ENCODE results near the gene TAPT1. TPM values are rescaled to one million over a fixed set of nuclear protein-coding genes. Genes with fewer than 3 reads are reported as not detected.

The TAPT1 gene
- total and polyA plus RNA-seq, 2 donors (not counting 3 experiments of a cell fraction or from before 2014, with no cell fraction given) = 6.9 to 17.5 TPM

DNA sequence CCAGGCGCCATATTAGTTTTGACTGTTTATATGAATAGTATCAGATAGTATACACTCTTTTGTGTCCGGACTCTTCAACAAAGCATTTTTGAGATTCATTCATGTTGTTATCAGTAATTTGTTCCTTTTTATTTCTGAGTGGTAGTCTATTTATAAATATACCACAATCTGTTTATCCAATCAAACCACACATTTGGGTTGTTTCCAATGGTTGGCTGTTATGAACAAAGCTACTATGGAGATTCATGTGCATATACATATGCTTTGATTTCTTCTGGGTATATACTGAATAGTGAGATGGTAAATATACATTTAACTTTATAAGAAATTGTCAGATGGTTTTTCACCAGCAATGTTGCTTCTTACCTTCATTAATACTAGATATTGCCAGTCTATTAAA lies 36.8 kb upstream of the TAPT1 start:
- H3K4me3 ChIP-seq (replicated peaks in 1 of 3; ENCODE audit: insufficient read depth in 1 of 3, low read depth in 1 of 3, low read length in 3 of 3) = no peak overlapping the region
- DNase-seq (ENCODE audit: low read depth, low spot score) (no peak), FAIRE-seq (no peak)
- intact Hi-C loops (cut with micrococcal nuclease) (loop anchor here (10.0 kb wide), 1 partner anchor 788 kb away; no protein-coding TSS in a partner anchor), dilution Hi-C loops (cut with MboI; ENCODE audit: extremely low pct_ligation_motif_present, low sequenced_read_pairs) (no loop called here)
- TF ChIP-seq POLR2A (IDR thresholded peaks at IDR 0.05; ENCODE audit: low read depth, low read length) (no peak), FOS (IDR thresholded peaks at IDR 0.05; ENCODE audit: borderline replicate concordance, insufficient read depth, low read length) (no peak), POLR2AphosphoS5 (IDR thresholded peaks at IDR 0.05; ENCODE audit: insufficient read depth, low read depth, low read length) (no peak), EZH2 (IDR thresholded peaks at IDR 0.05; ENCODE audit: borderline replicate concordance, low read depth, low read length, severe bottlenecking) (no peak), GATA2 (IDR thresholded peaks at IDR 0.05; ENCODE audit: insufficient read depth, insufficient read length, low read depth, low read length) (no peak), MYC (IDR thresholded peaks at IDR 0.05; ENCODE audit: low read depth, low read length) (no peak), JUN (IDR thresholded peaks at IDR 0.05; ENCODE audit: borderline replicate concordance, insufficient read depth, insufficient read length, low read depth) (no peak)
- TF ChIP-seq, protein P1, sequence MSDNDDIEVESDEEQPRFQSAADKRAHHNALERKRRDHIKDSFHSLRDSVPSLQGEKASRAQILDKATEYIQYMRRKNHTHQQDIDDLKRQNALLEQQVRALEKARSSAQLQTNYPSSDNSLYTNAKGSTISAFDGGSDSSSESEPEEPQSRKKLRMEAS (IDR thresholded peaks at IDR 0.05; ENCODE audit: insufficient read depth, insufficient read length) = no peak
- TF ChIP-seq, protein P2, sequence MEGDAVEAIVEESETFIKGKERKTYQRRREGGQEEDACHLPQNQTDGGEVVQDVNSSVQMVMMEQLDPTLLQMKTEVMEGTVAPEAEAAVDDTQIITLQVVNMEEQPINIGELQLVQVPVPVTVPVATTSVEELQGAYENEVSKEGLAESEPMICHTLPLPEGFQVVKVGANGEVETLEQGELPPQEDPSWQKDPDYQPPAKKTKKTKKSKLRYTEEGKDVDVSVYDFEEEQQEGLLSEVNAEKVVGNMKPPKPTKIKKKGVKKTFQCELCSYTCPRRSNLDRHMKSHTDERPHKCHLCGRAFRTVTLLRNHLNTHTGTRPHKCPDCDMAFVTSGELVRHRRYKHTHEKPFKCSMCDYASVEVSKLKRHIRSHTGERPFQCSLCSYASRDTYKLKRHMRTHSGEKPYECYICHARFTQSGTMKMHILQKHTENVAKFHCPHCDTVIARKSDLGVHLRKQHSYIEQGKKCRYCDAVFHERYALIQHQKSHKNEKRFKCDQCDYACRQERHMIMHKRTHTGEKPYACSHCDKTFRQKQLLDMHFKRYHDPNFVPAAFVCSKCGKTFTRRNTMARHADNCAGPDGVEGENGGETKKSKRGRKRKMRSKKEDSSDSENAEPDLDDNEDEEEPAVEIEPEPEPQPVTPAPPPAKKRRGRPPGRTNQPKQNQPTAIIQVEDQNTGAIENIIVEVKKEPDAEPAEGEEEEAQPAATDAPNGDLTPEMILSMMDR (IDR thresholded peaks at IDR 0.05; ENCODE audit: extremely low read depth in 1 of 2, insufficient read depth in 1 of 2, low read depth in 1 of 2, low read length in 2 of 2) = no peak
- CTCF ChIA-PET = interaction anchor here (3.4 to 4.2 kb wide), 5 partner anchors 56 to 380 kb away, joined by 45 to 129 read pairs (median 58); partner anchors contain the start of gene FGFBP2
- no peaks in the 10 kb centered on the region for H3K9me1 ChIP-seq (replicated peaks; ENCODE audit: control insufficient read depth, extremely low read depth, insufficient read depth, low read length)
- no TSS peak for BruUV-seq (replicated peaks)
- H3K79me2 ChIP-seq (ENCODE audit: control insufficient read depth, insufficient read depth, low read length) = no peaks in the 10 kb centered on the region
- no peaks in the 10 kb centered on the region for H4K20me1 ChIP-seq (replicated peaks; ENCODE audit: control insufficient read depth, extremely low read depth, insufficient read depth, low read length)
- no peak overlapping the region for H3K9ac ChIP-seq (replicated peaks; ENCODE audit: extremely low read depth, insufficient read depth, low read length)
- no peaks in the 10 kb centered on the region for H3K9me3 ChIP-seq (replicated peaks; ENCODE audit: control insufficient read depth, insufficient read depth, low read length)
- H3K27me3 ChIP-seq (ENCODE audit: control insufficient read depth in 2 of 2, insufficient read depth in 2 of 2, low read length in 2 of 2) = peaks cover 0 to 2% of the 10 kb centered on the region in 2 experiments
- no peak overlapping the region for H3K27ac ChIP-seq (ENCODE audit: insufficient read depth, low read depth, low read length)
- H2AFZ ChIP-seq (ENCODE audit: low read depth, low read length) = no peak overlapping the region
- H3K4me1 ChIP-seq (ENCODE audit: control insufficient read depth, extremely low read depth, insufficient read depth, low read length) = no peaks in the 10 kb centered on the region
- POLR2A ChIA-PET = no interaction called here
- H3K4me2 ChIP-seq (ENCODE audit: insufficient read depth, low read length) = no peak overlapping the region
- H3K36me3 ChIP-seq (ENCODE audit: control insufficient read depth in 2 of 2, extremely low read depth in 1 of 2, insufficient read depth in 2 of 2, low read length in 2 of 2) = no peaks in the 10 kb centered on the region
